HEK293 (cell line): ENCODE measurements around the gene PIP5KL1.

Source experiments
- CTCF ChIA-PET: fragments of 350-600 bp; formaldehyde crosslinking; extraction: SDS; loops from one replicate; lab custom pipeline; 2021; ENCODE audit warnings: antibody characterized with exemption; lab: Yijun Ruan, JAX
- POLR2A ChIA-PET: fragments of 300-600 bp; formaldehyde crosslinking; extraction: SDS; loops from one replicate; lab custom pipeline; 2020; ENCODE audit warnings: antibody characterized with exemption, inconsistent platforms; lab: Yijun Ruan, JAX
- H3K27ac ChIP-seq: fragments of 200-500 bp; sonication (Bioruptor generic); 2 replicates; pipeline ENCODE4 v1.5.1; 2014; ENCODE audit warnings: low read depth, low read length, control low read depth, inconsistent platforms; ENCODE audit errors: extremely low read depth
- H3K36me3 ChIP-seq, 2 experiments: fragments of 200-500 bp in 1 of 2; sonication (Bioruptor generic) in 1 of 2; 1 replicate in 1 of 2; 2 replicates in 1 of 2; pipeline ENCODE4 v1.5.1; 2014 to 2017; ENCODE audit warnings: inconsistent platforms in 2 of 2, low read length in 2 of 2; ENCODE audit not compliant: control insufficient read depth in 2 of 2, insufficient read depth in 1 of 2
- H3K4me1 ChIP-seq: fragments of 200-500 bp; sonication (Bioruptor generic); 2 replicates; pipeline ENCODE4 v1.5.1; 2014; ENCODE audit warnings: mild to moderate bottlenecking, low read length, inconsistent platforms; ENCODE audit not compliant: control insufficient read depth, insufficient read depth
- H3K4me3 ChIP-seq: 2 replicates; pipeline ENCODE4 v1.5.1; 2011; ENCODE audit warnings: low read depth, mild to moderate bottlenecking, control low read depth, low read length, moderate library complexity
- H3K9me3 ChIP-seq: fragments of 200-500 bp; sonication (Bioruptor generic); 2 replicates; pipeline ENCODE4 v1.5.1; 2014; ENCODE audit warnings: low read depth, low read length, inconsistent platforms; ENCODE audit not compliant: control insufficient read depth, insufficient read depth
- GLIS1 ChIP-seq: fragments of 450-650 bp; formaldehyde crosslinking; IDR thresholded peaks from 2 replicates; pipeline ENCODE4 v1.5.1; 2016; ENCODE audit warnings: missing biosample characterization, missing genetic modification characterization
- GLIS2 ChIP-seq: fragments of 450-650 bp; formaldehyde crosslinking; IDR thresholded peaks from 2 replicates; pipeline ENCODE4 v1.5.1; 2016; ENCODE audit warnings: missing biosample characterization, missing genetic modification characterization
- HOXA7 ChIP-seq: sonication (generic); formaldehyde crosslinking; IDR thresholded peaks from 2 replicates; pipeline ENCODE4 v1.8.1; 2022; ENCODE audit warnings: missing genetic modification reagents, borderline replicate concordance
- KLF7 ChIP-seq: fragments of 450-650 bp; formaldehyde crosslinking; IDR thresholded peaks from 2 replicates; pipeline ENCODE4 v1.5.1; 2016; ENCODE audit warnings: missing biosample characterization, missing genetic modification characterization, borderline replicate concordance
- KLF9 ChIP-seq: fragments of 450-650 bp; formaldehyde crosslinking; IDR thresholded peaks from 2 replicates; pipeline ENCODE4 v1.5.1; 2016; ENCODE audit warnings: missing biosample characterization, missing genetic modification characterization, low read depth
- MEIS1 ChIP-seq: sonication (generic); formaldehyde crosslinking; IDR thresholded peaks from 2 replicates; pipeline ENCODE4 v1.8.1; 2022; ENCODE audit warnings: missing genetic modification reagents, mild to moderate bottlenecking, borderline replicate concordance
- MZF1 ChIP-seq: fragments of 450-650 bp; formaldehyde crosslinking; IDR thresholded peaks from 2 replicates; pipeline ENCODE4 v1.5.1; 2017; ENCODE audit warnings: missing biosample characterization, missing genetic modification characterization, borderline replicate concordance
- SALL2 ChIP-seq: fragments of 450-650 bp; formaldehyde crosslinking; IDR thresholded peaks from 2 replicates; pipeline ENCODE4 v1.5.0; 2017; ENCODE audit warnings: missing biosample characterization, mild to moderate bottlenecking, missing genetic modification characterization, borderline replicate concordance
- SP3 ChIP-seq: fragments of 450-650 bp; formaldehyde crosslinking; IDR thresholded peaks from 2 replicates; pipeline ENCODE4 v1.5.1; 2016; ENCODE audit warnings: missing biosample characterization, missing genetic modification characterization
- ZFP37 ChIP-seq: fragments of 450-650 bp; formaldehyde crosslinking; IDR thresholded peaks from 2 replicates; pipeline ENCODE4 v1.5.1; 2016; ENCODE audit warnings: missing biosample characterization, missing genetic modification characterization
- ZIC2 ChIP-seq: fragments of 450-650 bp; formaldehyde crosslinking; IDR thresholded peaks from 2 replicates; pipeline ENCODE4 v1.5.1; 2016; ENCODE audit warnings: missing biosample characterization, missing genetic modification characterization
- ZNF114 ChIP-seq: fragments of 450-650 bp; formaldehyde crosslinking; IDR thresholded peaks from 2 replicates; pipeline ENCODE4 v1.5.0; 2017; ENCODE audit warnings: missing biosample characterization, missing genetic modification characterization
- ZNF138 ChIP-seq: fragments of 450-650 bp; formaldehyde crosslinking; IDR thresholded peaks from 2 replicates; pipeline ENCODE4 v1.5.1; 2016; ENCODE audit warnings: missing biosample characterization, missing genetic modification characterization, borderline replicate concordance
- ZNF16 ChIP-seq: fragments of 450-650 bp; formaldehyde crosslinking; IDR thresholded peaks from 2 replicates; pipeline ENCODE4 v1.5.1; 2016; ENCODE audit warnings: low read depth, missing biosample characterization, missing genetic modification characterization
- ZNF175 ChIP-seq: fragments of 450-650 bp; formaldehyde crosslinking; IDR thresholded peaks from 2 replicates; pipeline ENCODE4 v1.5.1; 2016; ENCODE audit warnings: missing biosample characterization, missing genetic modification characterization
- ZNF19 ChIP-seq: fragments of 450-650 bp; formaldehyde crosslinking; IDR thresholded peaks from 2 replicates; pipeline ENCODE4; 2016; ENCODE audit warnings: missing biosample characterization, missing genetic modification characterization, low read depth
- ZNF2 ChIP-seq: fragments of 450-650 bp; formaldehyde crosslinking; IDR thresholded peaks from 2 replicates; pipeline ENCODE4 v1.5.1; 2016; ENCODE audit warnings: missing biosample characterization, missing genetic modification characterization
- ZNF248 ChIP-seq: fragments of 450-650 bp; formaldehyde crosslinking; IDR thresholded peaks from 2 replicates; pipeline ENCODE4 v1.5.1; 2017; ENCODE audit warnings: missing biosample characterization, missing genetic modification characterization
- ZNF280C ChIP-seq: fragments of 450-650 bp; formaldehyde crosslinking; IDR thresholded peaks from 2 replicates; pipeline ENCODE4 v1.5.1; 2016; ENCODE audit warnings: missing biosample characterization, missing genetic modification characterization
- ZNF324 ChIP-seq: fragments of 450-650 bp; formaldehyde crosslinking; IDR thresholded peaks from 2 replicates; pipeline ENCODE4 v1.5.1; 2016; ENCODE audit warnings: missing biosample characterization, missing genetic modification characterization
- ZNF350 ChIP-seq: fragments of 450-650 bp; formaldehyde crosslinking; IDR thresholded peaks from 2 replicates; pipeline ENCODE4 v1.5.0; 2017; ENCODE audit warnings: missing biosample characterization, mild to moderate bottlenecking, missing genetic modification characterization
- ZNF366 ChIP-seq: fragments of 450-650 bp; formaldehyde crosslinking; conservative IDR thresholded peaks from 2 replicates; pipeline ENCODE4 v1.5.1; 2016; ENCODE audit warnings: missing biosample characterization, missing genetic modification characterization
- ZNF398 ChIP-seq: fragments of 450-650 bp; formaldehyde crosslinking; IDR thresholded peaks from 2 replicates; pipeline ENCODE4 v1.5.1; 2017; ENCODE audit warnings: missing biosample characterization, missing genetic modification characterization
- ZNF423 ChIP-seq: fragments of 450-650 bp; formaldehyde crosslinking; IDR thresholded peaks from 2 replicates; pipeline ENCODE4 v1.5.1; 2016; ENCODE audit warnings: missing biosample characterization, missing genetic modification characterization
- ZNF473 ChIP-seq: fragments of 450-650 bp; formaldehyde crosslinking; IDR thresholded peaks from 2 replicates; pipeline ENCODE4 v1.5.1; 2017; ENCODE audit warnings: missing biosample characterization, missing genetic modification characterization
- ZNF560 ChIP-seq: fragments of 450-650 bp; formaldehyde crosslinking; IDR thresholded peaks from 2 replicates; pipeline ENCODE4 v1.5.1; 2017; ENCODE audit warnings: missing biosample characterization, missing genetic modification characterization, borderline replicate concordance
- ZNF600 ChIP-seq: fragments of 450-650 bp; formaldehyde crosslinking; IDR thresholded peaks from 2 replicates; pipeline ENCODE4 v1.5.1; 2016; ENCODE audit warnings: missing biosample characterization, missing genetic modification characterization
- ZNF626 ChIP-seq: fragments of 450-650 bp; sonication (Bioruptor Pico); formaldehyde crosslinking; IDR thresholded peaks from 2 replicates; pipeline ENCODE4 v1.5.1; 2018; ENCODE audit warnings: missing biosample characterization, missing genetic modification characterization, inconsistent platforms
- ZNF701 ChIP-seq: fragments of 450-650 bp; formaldehyde crosslinking; IDR thresholded peaks from 2 replicates; pipeline ENCODE4 v1.5.1; 2016; ENCODE audit warnings: missing biosample characterization, missing genetic modification characterization
- ZNF747 ChIP-seq: fragments of 450-650 bp; formaldehyde crosslinking; IDR thresholded peaks from 2 replicates; pipeline ENCODE4 v1.5.1; 2016; ENCODE audit warnings: missing biosample characterization, missing genetic modification characterization
- ZNF76 ChIP-seq: fragments of 450-650 bp; formaldehyde crosslinking; IDR thresholded peaks from 2 replicates; pipeline ENCODE4; 2016; ENCODE audit warnings: low read depth, missing biosample characterization, missing genetic modification characterization, borderline replicate concordance
- ZNF768 ChIP-seq: fragments of 450-650 bp; formaldehyde crosslinking; IDR thresholded peaks from 2 replicates; pipeline ENCODE4 v1.5.1; 2018; ENCODE audit warnings: missing biosample characterization, mild to moderate bottlenecking, missing genetic modification characterization
- ZNF791 ChIP-seq: fragments of 450-650 bp; formaldehyde crosslinking; IDR thresholded peaks from 2 replicates; pipeline ENCODE4 v1.5.1; 2016; ENCODE audit warnings: missing biosample characterization, missing genetic modification characterization
- TF ChIP-seq, protein P1 (sequence below): fragments of 450-650 bp; formaldehyde crosslinking; IDR thresholded peaks from 2 replicates; pipeline ENCODE4 v1.5.1; 2016; ENCODE audit warnings: missing biosample characterization, missing genetic modification characterization

PIP5KL1 gene

GRCh38 chr9:127884427-127884911, 46.1 kb downstream of the PIP5KL1 start (continued):
- TF ChIP-seq ZNF280C (tag by site-specific recombination) (no peak), MZF1 (tag by site-specific recombination) (no peak), ZNF366 (tag by site-specific recombination) (no peak), ZFP37 (tag by site-specific recombination) (no peak), ZNF626 (no peak), ZNF423 (tag by site-specific recombination) (0 out of 2 replicates have a peak, but pooled peaks have one; percentile 18), SP3 (no peak), ZIC2 (peak; percentile 96), HOXA7 (CRISPR knock-in tag) (no peak), ZNF248 (tag by site-specific recombination) (no peak), ZNF600 (0 out of 2 replicates have a peak, but pooled peaks have one; percentile 11), ZNF473 (tag by site-specific recombination) (no peak), ZNF175 (tag by site-specific recombination) (no peak), ZNF19 (tag by site-specific recombination) (no peak), GLIS2 (peak; percentile 13; the same call in 1 of the 2 replicates), GLIS1 (tag by site-specific recombination) (peak; percentile 90), MEIS1 (CRISPR knock-in tag) (no peak), ZNF324 (tag by site-specific recombination) (no peak), KLF9 (no peak), ZNF398 (no peak), ZNF16 (tag by site-specific recombination) (no peak), KLF7 (tag by site-specific recombination) (no peak), ZNF350 (tag by site-specific recombination) (no peak)
- TF ChIP-seq, protein P1, sequence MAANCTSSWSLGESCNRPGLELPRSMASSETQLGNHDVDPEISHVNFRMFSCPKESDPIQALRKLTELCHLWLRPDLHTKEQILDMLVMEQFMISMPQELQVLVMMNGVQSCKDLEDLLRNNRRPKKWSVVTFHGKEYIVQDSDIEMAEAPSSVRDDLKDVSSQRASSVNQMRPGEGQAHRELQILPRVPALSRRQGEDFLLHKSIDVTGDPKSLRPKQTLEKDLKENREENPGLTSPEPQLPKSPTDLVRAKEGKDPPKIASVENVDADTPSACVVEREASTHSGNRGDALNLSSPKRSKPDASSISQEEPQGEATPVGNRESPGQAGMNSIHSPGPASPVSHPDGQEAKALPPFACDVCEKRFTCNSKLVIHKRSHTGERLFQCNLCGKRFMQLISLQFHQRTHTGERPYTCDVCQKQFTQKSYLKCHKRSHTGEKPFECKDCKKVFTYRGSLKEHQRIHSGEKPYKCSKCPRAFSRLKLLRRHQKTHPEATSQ (tag by site-specific recombination), result no peak
- TF ChIP-seq, all 188 proteins: peak for 8

DNA sequence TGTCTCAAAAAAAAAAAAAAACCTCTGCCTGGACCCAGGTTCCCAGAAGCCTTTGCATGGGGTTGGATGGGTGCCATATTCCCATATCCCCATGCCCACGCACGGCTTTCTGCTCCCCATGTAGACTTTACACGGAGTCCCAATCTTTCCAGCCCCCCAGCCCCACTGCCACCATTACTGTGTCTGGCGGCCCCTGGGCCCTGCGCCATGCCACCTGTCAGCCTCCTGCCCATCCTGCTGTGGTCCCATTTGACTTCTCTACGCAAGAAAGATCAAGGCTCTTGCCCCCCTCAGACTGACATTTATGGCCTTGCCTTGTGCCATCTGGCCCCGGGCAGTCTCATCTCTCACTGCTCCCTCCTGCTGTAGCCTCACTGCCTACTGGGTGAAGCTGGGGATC, 46.6 kb downstream of the PIP5KL1 start:
- Histone ChIP-seq H3K4me3 (no peak overlapping the region), H3K9me3 (no peaks in the 10 kb centered on the region), H3K27ac (no peak overlapping the region), H3K36me3 (peaks cover 4 to 24% of the 10 kb centered on the region in 2 experiments), H3K4me1 (no peaks in the 10 kb centered on the region)
- ChIA-PET POLR2A (no interaction called here), CTCF (interaction anchor here (1.1 kb wide), 1 partner anchor 59 kb away, joined by 3 read pairs; no protein-coding TSS in a partner anchor)
- TF ChIP-seq GLIS1 (tag by site-specific recombination) (no peak), ZNF398 (no peak), ZNF2 (tag by site-specific recombination) (no peak), ZNF768 (tag by site-specific recombination) (no peak), ZNF747 (tag by site-specific recombination) (no peak), ZNF791 (tag by site-specific recombination) (no peak), ZNF138 (no peak), ZNF114 (tag by site-specific recombination) (no peak), ZNF701 (no peak), SALL2 (no peak), ZNF76 (tag by site-specific recombination) (0 out of 2 replicates have a peak, but pooled peaks have one; percentile 27), ZNF560 (no peak)
